Gastrocnemius medialis (tissue), 4 donors: ENCODE data around the gene LRRC4. TPM values are rescaled to one million over a fixed set of nuclear protein-coding genes. Genes with fewer than 3 reads are reported as not detected.

ENCODE experiments used
- ATAC-seq, 2 donors: fragments of 150-250 bp; one replicate each; pipeline ENCODE4 v1.9.1; 2016
- DNase-seq, 2 donors: peaks; one replicate each; pipeline ENCODE4 v3.0.0-alpha.2; 2019
- H3K27ac ChIP-seq, 4 donors: fragments of 200-600 bp; sonication (generic); 1 replicate in 1 of 4; 2 replicates in 3 of 4; pipeline ENCODE4 v1.5.1; 2016 to 2018; ENCODE audit warnings: mild to moderate bottlenecking in 2 of 4, moderate library complexity in 1 of 4
- H3K27me3 ChIP-seq, 3 donors: fragments of 200-600 bp; sonication (generic) in 2 of 3; 1 replicate in 1 of 3; 2 replicates in 2 of 3; pipeline versions ENCODE4 v1.5.1 to v1.6.0; 2016 to 2019; ENCODE audit warnings: mild to moderate bottlenecking in 1 of 3, moderate library complexity in 1 of 3
- H3K36me3 ChIP-seq, 2 donors: fragments of 200-600 bp; sonication (generic) in 1 of 2; one replicate each; pipeline ENCODE4 v1.5.1; 2017 to 2018
- H3K4me1 ChIP-seq, 2 donors: fragments of 200-600 bp; sonication (generic) in 1 of 2; one replicate each; pipeline ENCODE4 v1.5.1; 2016 to 2017; ENCODE audit warnings: mild to moderate bottlenecking in 2 of 2
- H3K4me3 ChIP-seq, 4 donors: fragments of 200-600 bp; sonication (generic) in 3 of 4; 1 replicate in 1 of 4; 2 replicates in 3 of 4; pipeline ENCODE4 v1.5.1; 2016 to 2019; ENCODE audit warnings: mild to moderate bottlenecking in 2 of 4
- H3K9me3 ChIP-seq, 3 donors: fragments of 200-600 bp; sonication (generic) in 2 of 3; 1 replicate in 1 of 3; 2 replicates in 2 of 3; pipeline ENCODE4 v1.5.1; 2016 to 2019
- CTCF ChIP-seq, 5 experiments: fragments of 450-650 bp in 3 of 5; fragments of 200-600 bp in 2 of 5; sonication (generic) in 2 of 5; IDR thresholded peaks in 4 of 5; conservative IDR thresholded peaks in 1 of 5; 1 replicate in 4 of 5; 2 replicates in 1 of 5; pipeline ENCODE4 v1.5.1; 2016 to 2019; ENCODE audit warnings: antibody characterized with exemption in 5 of 5, mild to moderate bottlenecking in 3 of 5, moderate library complexity in 3 of 5
- POLR2A ChIP-seq, 2 donors: fragments of 450-650 bp; IDR thresholded peaks; one replicate each; pipeline ENCODE4 v1.6.1; 2017; ENCODE audit warnings: antibody characterized with exemption in 2 of 2, mild to moderate bottlenecking in 2 of 2, moderate library complexity in 2 of 2
- in situ Hi-C, 4 donors: fragments of 200-750 bp; cut with MboI; loops; one replicate each; pipeline versions ENCODE4 v1.15.0 to v1.8.0; 2017; ENCODE audit warnings: low sequenced_read_pairs in 4 of 4
- intact Hi-C: fragments of 100-400 bp; cut with DNase I; formaldehyde crosslinking; loops from one replicate; pipeline ENCODE4 v1.15.1; 2023; ENCODE audit warnings: low total_unique reads
- total RNA-seq, 4 donors: library from RNA; depleted of rRNA; stranded (reverse); fragments of >200 nt; gene quantifications; one replicate each; pipeline versions ENCODE4 v1.1.0 to v1.2.3, GENCODE V29; 2016

LRRC4 gene
- total RNA-seq, 4 donors from 2014 or later, result 0.29 to 4.3 (median 0.96) TPM

- Histone ChIP-seq H3K27ac (no peak overlapping the region), H3K36me3 (no peaks in the 10 kb centered on the region), H3K9me3 (no peaks in the 10 kb centered on the region), H3K4me3 (no peak overlapping the region), H3K27me3 (no peaks in the 10 kb centered on the region), H3K4me1 (peaks cover 3 to 18% of the 10 kb centered on the region in 2 donors)
- no peak for TF ChIP-seq CTCF (IDR thresholded peaks at IDR 0.05 in 4 of 5, conservative IDR thresholded peaks at IDR 0.05 in 1 of 5)
- no peak for TF ChIP-seq POLR2A (IDR thresholded peaks at IDR 0.05)
- ATAC-seq (no peak), DNase-seq (no peak)
- intact Hi-C loops, result no loop called here
- in situ Hi-C loops, result no loop called here
These were observed 13.1 kb downstream of the LRRC4 start for GRCh38 chr7:128017862-128018845.

- H3K27me3 ChIP-seq, result no peaks in the 10 kb centered on the region
- H3K27ac ChIP-seq, result no peak overlapping the region
- H3K36me3 ChIP-seq, result no peaks in the 10 kb centered on the region
- in situ Hi-C loops, result no loop called here
- H3K9me3 ChIP-seq, result no peaks in the 10 kb centered on the region
- intact Hi-C loops, result no loop called here
- DNase-seq (no peak), ATAC-seq (no peak)
- no peak for TF ChIP-seq POLR2A (IDR thresholded peaks at IDR 0.05)
- no peak for TF ChIP-seq CTCF (IDR thresholded peaks at IDR 0.05 in 4 of 5, conservative IDR thresholded peaks at IDR 0.05 in 1 of 5)
- peaks cover 0 to 15% of the 10 kb centered on the region in 2 donors for H3K4me1 ChIP-seq
- no peak overlapping the region for H3K4me3 ChIP-seq
These were observed 13.8 kb downstream of the LRRC4 start for GRCh38 chr7:128017460-128017859.

- H3K27ac ChIP-seq, result no peak overlapping the region
- in situ Hi-C loops, result no loop called here
- TF ChIP-seq CTCF (IDR thresholded peaks at IDR 0.05 in 4 of 5, conservative IDR thresholded peaks at IDR 0.05 in 1 of 5) (no peak), POLR2A (IDR thresholded peaks at IDR 0.05) (no peak)
- H3K27me3 ChIP-seq, result no peaks in the 10 kb centered on the region
- ATAC-seq, result no peak
- H3K36me3 ChIP-seq, result no peaks in the 10 kb centered on the region
- no peak overlapping the region for H3K4me3 ChIP-seq
- no peaks in the 10 kb centered on the region for H3K9me3 ChIP-seq
- intact Hi-C loops, result no loop called here
- H3K4me1 ChIP-seq, result peaks cover 5 to 28% of the 10 kb centered on the region in 2 donors
- no peak for DNase-seq
These were observed 16.4 kb downstream of the LRRC4 start for GRCh38 chr7:128014811-128015210.

GRCh38 chr7:128011131-128011661 lies 20.0 kb downstream of the LRRC4 start:
- TF ChIP-seq POLR2A (IDR thresholded peaks at IDR 0.05) (no peak), CTCF (IDR thresholded peaks at IDR 0.05 in 4 of 5, conservative IDR thresholded peaks at IDR 0.05 in 1 of 5) (no peak)
- Histone ChIP-seq H3K4me3 (no peak overlapping the region), H3K36me3 (no peaks in the 10 kb centered on the region), H3K27me3 (no peaks in the 10 kb centered on the region), H3K27ac (peak overlapping the region; percentile 16 to 86 (median 42)), H3K4me1 (peaks cover 5 to 42% of the 10 kb centered on the region in 2 donors), H3K9me3 (no peaks in the 10 kb centered on the region)
- in situ Hi-C loops, result no loop called here
- ATAC-seq (peak; percentile 79 to 94), DNase-seq (peak in 1 of 2 donors; percentile 44)
- intact Hi-C loops, result no loop called here
